Measurements from ENCODE around the gene ATP6V1G3. TPM values are rescaled to one million over a fixed set of nuclear protein-coding genes. Genes with fewer than 3 reads are reported as not detected.

Gene ATP6V1G3
- total and polyA plus RNA-seq, 9 of the 15 experiments (the other 6 are each of a cell fraction or from before 2014, with no cell fraction given) = 0.32 TPM; not detected in 8

GRCh38 chr1:198574325-198574724 lies 33.8 kb upstream of the ATP6V1G3 start:
- Histone ChIP-seq H3K4me3 (no peak overlapping the region), H3K36me3 (ENCODE audit: control insufficient read depth, insufficient read depth, low read length) (no peaks in the 10 kb centered on the region), H3K4me1 (replicated peaks in 1 of 2; ENCODE audit: control insufficient read depth in 2 of 2, insufficient read depth in 2 of 2, low read length in 2 of 2) (no peaks in the 10 kb centered on the region), H3K27me3 (ENCODE audit: control insufficient read depth in 2 of 2, insufficient read depth in 2 of 2, low read length in 2 of 2) (no peaks in the 10 kb centered on the region), H3K9me3 (replicated peaks; ENCODE audit: control insufficient read depth, insufficient read depth, low read depth, low read length) (0 out of 2 replicates have a peak, but pooled peaks cover 3% of the 10 kb centered on the region), H2AFZ (ENCODE audit: low read depth, low read length) (no peak overlapping the region), H3K9me1 (ENCODE audit: control insufficient read depth, insufficient read depth, low read length) (no peaks in the 10 kb centered on the region), H3K79me2 (ENCODE audit: control insufficient read depth, insufficient read depth, low read length) (no peaks in the 10 kb centered on the region), H3K9ac (ENCODE audit: insufficient read depth in 1 of 2, low read depth in 2 of 2, low read length in 2 of 2) (no peak overlapping the region), H3K4me2 (ENCODE audit: insufficient read depth, low read length) (no peak overlapping the region), H4K20me1 (replicated peaks; ENCODE audit: control insufficient read depth, insufficient read depth, low read length) (no peaks in the 10 kb centered on the region), H3K27ac (ENCODE audit: extremely low read depth, low read depth, low read length) (no peak overlapping the region)
- FAIRE-seq (no peak), DNase-seq (ENCODE audit: extremely low read depth in 1 of 4, low spot score in 3 of 4) (no peak), ATAC-seq (no peak)
- BruUV-seq (replicated peaks) = no TSS peak
- in situ Hi-C loops (cut with MboI) = no loop called here
- POLR2A ChIA-PET = no interaction called here
- no peak for TF ChIP-seq THRAP3 (IDR thresholded peaks at IDR 0.05; ENCODE audit: borderline replicate concordance)
- intact Hi-C loops (cut with micrococcal nuclease) = no loop called here
- WGBS (ENCODE audit: insufficient coverage, low coverage, missing lambda C conversion rate) = 23% methylated on average over 1 of the region's 1 CpG
- CTCF ChIA-PET (ENCODE audit: low intra/inter-chr PET ratio) = no interaction called here

DNA sequence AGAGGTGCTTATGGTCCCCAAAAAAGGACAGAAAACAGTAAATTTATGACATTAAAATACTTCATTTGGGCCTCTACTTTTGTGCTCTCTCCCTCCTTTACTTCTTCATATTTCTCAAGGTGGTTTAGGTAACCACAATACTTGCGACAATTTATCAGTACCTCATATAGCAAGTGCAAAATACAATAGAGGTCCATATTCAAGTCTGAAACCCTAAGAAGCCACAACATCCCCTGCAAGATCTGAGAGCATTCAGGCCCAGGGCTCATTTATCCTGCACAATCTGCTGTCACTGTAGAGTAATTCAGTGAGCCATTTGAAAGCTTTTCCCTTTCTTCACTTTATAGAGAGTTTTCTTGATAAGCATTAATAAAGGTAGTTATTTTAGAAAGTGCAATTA lies 24.2 kb upstream of the ATP6V1G3 start:
- ATAC-seq = no peak
- no peaks in the 10 kb centered on the region for H3K27me3 ChIP-seq (ENCODE audit: control insufficient read depth in 2 of 2, insufficient read depth in 2 of 2, low read length in 2 of 2)
- H3K4me1 ChIP-seq (replicated peaks in 1 of 2; ENCODE audit: control insufficient read depth in 2 of 2, insufficient read depth in 2 of 2, low read length in 2 of 2) = peaks cover 0 to 7% of the 10 kb centered on the region in 2 experiments; a peak in 1 of 5 replicates
- H3K36me3 ChIP-seq (ENCODE audit: control insufficient read depth, insufficient read depth, low read length) = no peaks in the 10 kb centered on the region
- no TSS peak for BruUV-seq (replicated peaks)
- ChIA-PET CTCF (ENCODE audit: low intra/inter-chr PET ratio) (no interaction called here), POLR2A (no interaction called here)
- H3K4me2 ChIP-seq (ENCODE audit: insufficient read depth, low read length) = no peak overlapping the region
- H4K20me1 ChIP-seq (replicated peaks; ENCODE audit: control insufficient read depth, insufficient read depth, low read length) = no peaks in the 10 kb centered on the region
- H3K9me3 ChIP-seq (replicated peaks; ENCODE audit: control insufficient read depth, insufficient read depth, low read depth, low read length) = no peaks in the 10 kb centered on the region
- no peak overlapping the region for H3K9ac ChIP-seq (ENCODE audit: insufficient read depth in 1 of 2, low read depth in 2 of 2, low read length in 2 of 2)
- intact Hi-C loops (cut with micrococcal nuclease) = no loop called here
- H3K79me2 ChIP-seq (ENCODE audit: control insufficient read depth, insufficient read depth, low read length) = no peaks in the 10 kb centered on the region
- no peak overlapping the region for H3K27ac ChIP-seq (ENCODE audit: extremely low read depth, low read depth, low read length)
- no peak for FAIRE-seq
- in situ Hi-C loops (cut with MboI) = no loop called here
- WGBS (ENCODE audit: insufficient coverage, low coverage, missing lambda C conversion rate) = 40% methylated on average over 1 of the region's 1 CpG
- DNase-seq (ENCODE audit: extremely low read depth in 1 of 4, low spot score in 3 of 4) = no peak
- no peaks in the 10 kb centered on the region for H3K9me1 ChIP-seq (ENCODE audit: control insufficient read depth, insufficient read depth, low read length)
- H3K4me3 ChIP-seq = no peak overlapping the region
- H2AFZ ChIP-seq (ENCODE audit: low read depth, low read length) = no peak overlapping the region
- no peak for TF ChIP-seq PHF21A (IDR thresholded peaks at IDR 0.05; ENCODE audit: borderline replicate concordance, low read depth)
- TF ChIP-seq, protein P1, sequence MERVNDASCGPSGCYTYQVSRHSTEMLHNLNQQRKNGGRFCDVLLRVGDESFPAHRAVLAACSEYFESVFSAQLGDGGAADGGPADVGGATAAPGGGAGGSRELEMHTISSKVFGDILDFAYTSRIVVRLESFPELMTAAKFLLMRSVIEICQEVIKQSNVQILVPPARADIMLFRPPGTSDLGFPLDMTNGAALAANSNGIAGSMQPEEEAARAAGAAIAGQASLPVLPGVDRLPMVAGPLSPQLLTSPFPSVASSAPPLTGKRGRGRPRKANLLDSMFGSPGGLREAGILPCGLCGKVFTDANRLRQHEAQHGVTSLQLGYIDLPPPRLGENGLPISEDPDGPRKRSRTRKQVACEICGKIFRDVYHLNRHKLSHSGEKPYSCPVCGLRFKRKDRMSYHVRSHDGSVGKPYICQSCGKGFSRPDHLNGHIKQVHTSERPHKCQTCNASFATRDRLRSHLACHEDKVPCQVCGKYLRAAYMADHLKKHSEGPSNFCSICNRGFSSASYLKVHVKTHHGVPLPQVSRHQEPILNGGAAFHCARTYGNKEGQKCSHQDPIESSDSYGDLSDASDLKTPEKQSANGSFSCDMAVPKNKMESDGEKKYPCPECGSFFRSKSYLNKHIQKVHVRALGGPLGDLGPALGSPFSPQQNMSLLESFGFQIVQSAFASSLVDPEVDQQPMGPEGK (CRISPR knock-in tag; IDR thresholded peaks at IDR 0.05; ENCODE audit: borderline replicate concordance) = no peak
- TF ChIP-seq, protein P2, sequence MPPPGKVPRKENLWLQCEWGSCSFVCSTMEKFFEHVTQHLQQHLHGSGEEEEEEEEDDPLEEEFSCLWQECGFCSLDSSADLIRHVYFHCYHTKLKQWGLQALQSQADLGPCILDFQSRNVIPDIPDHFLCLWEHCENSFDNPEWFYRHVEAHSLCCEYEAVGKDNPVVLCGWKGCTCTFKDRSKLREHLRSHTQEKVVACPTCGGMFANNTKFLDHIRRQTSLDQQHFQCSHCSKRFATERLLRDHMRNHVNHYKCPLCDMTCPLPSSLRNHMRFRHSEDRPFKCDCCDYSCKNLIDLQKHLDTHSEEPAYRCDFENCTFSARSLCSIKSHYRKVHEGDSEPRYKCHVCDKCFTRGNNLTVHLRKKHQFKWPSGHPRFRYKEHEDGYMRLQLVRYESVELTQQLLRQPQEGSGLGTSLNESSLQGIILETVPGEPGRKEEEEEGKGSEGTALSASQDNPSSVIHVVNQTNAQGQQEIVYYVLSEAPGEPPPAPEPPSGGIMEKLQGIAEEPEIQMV (tag; conservative IDR thresholded peaks at IDR 0.05; ENCODE audit: low read depth) = no peak
- no peak for TF ChIP-seq ZFPM2 (CRISPR knock-in tag; IDR thresholded peaks at IDR 0.05)
- TF ChIP-seq SP1 (CRISPR knock-in tag; IDR thresholded peaks at IDR 0.05) = no peak
- TF ChIP-seq, protein P3, sequence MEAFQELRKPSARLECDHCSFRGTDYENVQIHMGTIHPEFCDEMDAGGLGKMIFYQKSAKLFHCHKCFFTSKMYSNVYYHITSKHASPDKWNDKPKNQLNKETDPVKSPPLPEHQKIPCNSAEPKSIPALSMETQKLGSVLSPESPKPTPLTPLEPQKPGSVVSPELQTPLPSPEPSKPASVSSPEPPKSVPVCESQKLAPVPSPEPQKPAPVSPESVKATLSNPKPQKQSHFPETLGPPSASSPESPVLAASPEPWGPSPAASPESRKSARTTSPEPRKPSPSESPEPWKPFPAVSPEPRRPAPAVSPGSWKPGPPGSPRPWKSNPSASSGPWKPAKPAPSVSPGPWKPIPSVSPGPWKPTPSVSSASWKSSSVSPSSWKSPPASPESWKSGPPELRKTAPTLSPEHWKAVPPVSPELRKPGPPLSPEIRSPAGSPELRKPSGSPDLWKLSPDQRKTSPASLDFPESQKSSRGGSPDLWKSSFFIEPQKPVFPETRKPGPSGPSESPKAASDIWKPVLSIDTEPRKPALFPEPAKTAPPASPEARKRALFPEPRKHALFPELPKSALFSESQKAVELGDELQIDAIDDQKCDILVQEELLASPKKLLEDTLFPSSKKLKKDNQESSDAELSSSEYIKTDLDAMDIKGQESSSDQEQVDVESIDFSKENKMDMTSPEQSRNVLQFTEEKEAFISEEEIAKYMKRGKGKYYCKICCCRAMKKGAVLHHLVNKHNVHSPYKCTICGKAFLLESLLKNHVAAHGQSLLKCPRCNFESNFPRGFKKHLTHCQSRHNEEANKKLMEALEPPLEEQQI (IDR thresholded peaks at IDR 0.05) = no peak
- TF ChIP-seq KLF16 (IDR thresholded peaks at IDR 0.05) = no peak
- TF ChIP-seq TAF15 (IDR thresholded peaks at IDR 0.05; ENCODE audit: low read depth, low read length) = no peak
- no peak for TF ChIP-seq U2AF2 (optimal IDR thresholded peaks at IDR 0.05; ENCODE audit: low read depth, low read length)
- TF ChIP-seq SMC3 (conservative IDR thresholded peaks at IDR 0.05; ENCODE audit: insufficient read depth, low read depth, low read length) = no peak

All from K562 (cell line).